DOHH2 (cell line): ENCODE measurements around the gene FAM118B.

ENCODE experiments used
- H3F3A ChIP-seq: fragments of 200-600 bp; sonication (generic), shearing (Covaris generic); 2 replicates; pipeline ENCODE4 v1.6.0; 2016; ENCODE audit warnings: antibody characterized with exemption, mild to moderate bottlenecking; ENCODE audit not compliant: control insufficient read depth, insufficient read depth
- H3K27ac ChIP-seq: fragments of 200-600 bp; sonication (generic); 2 replicates; pipeline ENCODE4 v1.5.1; 2014; ENCODE audit warnings: low read depth, mild to moderate bottlenecking, low read length, moderate library complexity
- H3K27me3 ChIP-seq: fragments of 200-600 bp; sonication (generic); 2 replicates; pipeline ENCODE4 v1.6.1; 2014; ENCODE audit warnings: mild to moderate bottlenecking, low read length, mixed read lengths; ENCODE audit not compliant: control insufficient read depth
- H3K36me3 ChIP-seq: fragments of 200-600 bp; sonication (generic); 2 replicates; pipeline ENCODE4 v1.6.1; 2014; ENCODE audit warnings: mild to moderate bottlenecking, low read length, moderate library complexity, mixed read lengths; ENCODE audit not compliant: control insufficient read depth
- H3K4me1 ChIP-seq: fragments of 200-600 bp; sonication (generic); 2 replicates; pipeline ENCODE4 v1.6.1; 2014; ENCODE audit warnings: mild to moderate bottlenecking, low read length, mixed read lengths; ENCODE audit not compliant: control insufficient read depth
- H3K4me2 ChIP-seq: fragments of 200-600 bp; sonication (generic); 2 replicates; pipeline ENCODE4 v1.6.0; 2014; ENCODE audit warnings: mild to moderate bottlenecking, low read length, moderate library complexity
- H3K4me3 ChIP-seq: fragments of 200-600 bp; sonication (generic); 2 replicates; pipeline ENCODE4 v1.5.1; 2014; ENCODE audit warnings: mild to moderate bottlenecking, low read length, mixed read lengths
- H3K79me2 ChIP-seq: fragments of 200-600 bp; sonication (generic); 2 replicates; pipeline ENCODE4 v1.6.1; 2014; ENCODE audit warnings: mild to moderate bottlenecking, low read length, mixed read lengths; ENCODE audit not compliant: control insufficient read depth
- H3K9me2 ChIP-seq: fragments of 200-600 bp; sonication (generic); replicated peaks from 2 replicates; pipeline ENCODE4 v1.6.1; 2014; ENCODE audit warnings: mild to moderate bottlenecking, low read length, mixed read lengths; ENCODE audit not compliant: control insufficient read depth
- H3K9me3 ChIP-seq: fragments of 200-600 bp; sonication (generic); 2 replicates; pipeline ENCODE4 v1.6.1; 2014; ENCODE audit warnings: antibody characterized with exemption, low read length, mixed read lengths; ENCODE audit not compliant: control insufficient read depth, insufficient read depth
- H4K20me1 ChIP-seq: fragments of 200-600 bp; sonication (generic); 2 replicates; pipeline ENCODE4 v1.6.0; 2014; ENCODE audit warnings: low read depth, mild to moderate bottlenecking, antibody characterized with exemption, low read length, moderate library complexity; ENCODE audit not compliant: control insufficient read depth, insufficient read depth
- EZH2phosphoT487 ChIP-seq: fragments of 200-600 bp; sonication (generic); IDR thresholded peaks from 2 replicates; pipeline ENCODE4 v1.6.1; 2017; ENCODE audit warnings: borderline replicate concordance, mild to moderate bottlenecking, antibody characterized with exemption, low read length, moderate library complexity, mixed read lengths
- TF ChIP-seq, protein P1 (sequence below): fragments of 200-600 bp; sonication (generic); IDR thresholded peaks from one replicate; pipeline ENCODE4 v1.5.1; 2014; ENCODE audit warnings: antibody characterized with exemption, mild to moderate bottlenecking, low read depth, low read length; ENCODE audit not compliant: poor library complexity, severe bottlenecking

FAM118B gene

DNA sequence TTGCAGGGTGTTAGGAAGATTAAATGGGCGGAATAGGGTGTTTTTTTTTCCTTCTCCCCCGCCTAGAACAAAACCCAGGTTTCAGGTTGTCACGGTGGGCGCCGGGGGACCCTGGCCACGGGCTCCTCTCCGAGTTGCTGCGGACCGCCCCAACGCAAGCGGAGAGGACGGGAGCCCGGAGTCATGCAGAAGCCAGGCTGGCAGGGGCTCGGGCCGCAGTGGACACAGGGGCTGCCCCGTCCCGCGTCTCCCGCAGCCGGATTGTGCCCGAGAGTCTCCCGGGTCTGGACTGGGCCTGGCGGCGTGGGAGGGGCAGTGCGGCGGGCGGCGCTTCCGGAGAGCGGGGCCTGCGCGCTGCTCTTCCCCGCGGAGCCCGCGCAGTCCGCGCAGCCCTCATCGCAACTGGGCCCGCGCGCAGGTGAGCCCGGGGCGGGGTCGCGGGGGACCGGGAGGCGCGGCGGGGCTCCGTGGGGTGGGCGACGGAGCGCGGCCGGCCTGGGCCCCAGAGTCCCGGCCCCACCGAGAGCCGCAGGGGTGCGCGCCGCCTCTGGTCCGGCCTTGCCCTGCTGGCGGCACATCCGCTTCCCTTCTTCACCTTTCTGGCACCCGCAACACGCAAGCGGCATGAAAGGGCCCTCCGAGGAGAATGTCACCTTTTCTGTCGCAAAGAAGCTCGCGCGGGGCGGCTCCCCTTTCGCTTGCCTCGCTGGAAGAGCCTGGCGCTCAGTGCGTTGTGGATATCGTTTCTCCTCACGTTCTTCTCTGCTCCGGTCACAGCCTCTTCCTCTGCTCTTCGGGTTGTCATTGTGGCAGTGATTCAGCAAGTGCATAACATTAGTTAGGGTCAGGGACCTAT lies 71.4 kb downstream of the FAM118B start, which contains the start of gene TIRAP:
Gene TIRAP, plus strand, starts transcription at position 358 of the 856 bp plus-strand sequence. CDS start 7,802 bp downstream, outside the sequence.
- H3K4me2 ChIP-seq: peak within 1 kb of the TSS; percentile 79
- H3K79me2 ChIP-seq: peaks cover 16% of the 10 kb centered on the region
- H3K27me3 ChIP-seq: no peaks in the 10 kb centered on the region
- TF ChIP-seq EZH2phosphoT487: no peak
- TF ChIP-seq, protein P1, sequence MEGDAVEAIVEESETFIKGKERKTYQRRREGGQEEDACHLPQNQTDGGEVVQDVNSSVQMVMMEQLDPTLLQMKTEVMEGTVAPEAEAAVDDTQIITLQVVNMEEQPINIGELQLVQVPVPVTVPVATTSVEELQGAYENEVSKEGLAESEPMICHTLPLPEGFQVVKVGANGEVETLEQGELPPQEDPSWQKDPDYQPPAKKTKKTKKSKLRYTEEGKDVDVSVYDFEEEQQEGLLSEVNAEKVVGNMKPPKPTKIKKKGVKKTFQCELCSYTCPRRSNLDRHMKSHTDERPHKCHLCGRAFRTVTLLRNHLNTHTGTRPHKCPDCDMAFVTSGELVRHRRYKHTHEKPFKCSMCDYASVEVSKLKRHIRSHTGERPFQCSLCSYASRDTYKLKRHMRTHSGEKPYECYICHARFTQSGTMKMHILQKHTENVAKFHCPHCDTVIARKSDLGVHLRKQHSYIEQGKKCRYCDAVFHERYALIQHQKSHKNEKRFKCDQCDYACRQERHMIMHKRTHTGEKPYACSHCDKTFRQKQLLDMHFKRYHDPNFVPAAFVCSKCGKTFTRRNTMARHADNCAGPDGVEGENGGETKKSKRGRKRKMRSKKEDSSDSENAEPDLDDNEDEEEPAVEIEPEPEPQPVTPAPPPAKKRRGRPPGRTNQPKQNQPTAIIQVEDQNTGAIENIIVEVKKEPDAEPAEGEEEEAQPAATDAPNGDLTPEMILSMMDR: no peak
- H3K4me3 ChIP-seq: peak within 1 kb of the TSS; percentile 80
- H3K4me1 ChIP-seq: peaks cover 49% of the 10 kb centered on the region
- peaks cover 5% of the 10 kb centered on the region; the same call in 1 of the 2 replicates for H3K36me3 ChIP-seq
- no peaks in the 10 kb centered on the region for H4K20me1 ChIP-seq
- H3K27ac ChIP-seq: peak within 1 kb of the TSS; percentile 42
- H3F3A ChIP-seq: peaks cover 15% of the 10 kb centered on the region; the same call in 1 of the 2 replicates
- H3K9me3 ChIP-seq: no peaks in the 10 kb centered on the region
- H3K9me2 ChIP-seq: no peaks in the 10 kb centered on the region

DNA sequence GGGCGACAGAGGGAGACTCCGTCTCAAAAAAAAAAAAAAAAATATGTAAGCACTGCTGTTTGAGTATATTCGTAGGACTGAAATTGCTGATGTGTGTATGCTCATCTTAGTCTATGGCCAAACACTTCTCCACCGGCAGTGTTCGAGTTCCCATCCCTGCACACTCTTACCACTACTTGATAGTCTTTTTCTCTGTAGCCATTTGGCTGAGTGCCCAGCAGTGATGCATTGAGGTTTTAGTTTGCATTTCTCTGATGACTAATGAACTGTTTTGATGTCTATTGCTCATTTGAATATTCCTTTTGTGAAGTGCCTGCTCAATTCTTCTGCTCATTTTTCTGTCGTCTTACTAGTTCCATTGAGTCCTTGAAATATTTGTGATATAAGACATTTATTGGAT lies 73.2 kb downstream of the FAM118B start:
- Histone ChIP-seq H3K27ac (no peak overlapping the region), H3K4me3 (peak overlapping the region; percentile 80), H3K9me3 (no peaks in the 10 kb centered on the region)

DNA sequence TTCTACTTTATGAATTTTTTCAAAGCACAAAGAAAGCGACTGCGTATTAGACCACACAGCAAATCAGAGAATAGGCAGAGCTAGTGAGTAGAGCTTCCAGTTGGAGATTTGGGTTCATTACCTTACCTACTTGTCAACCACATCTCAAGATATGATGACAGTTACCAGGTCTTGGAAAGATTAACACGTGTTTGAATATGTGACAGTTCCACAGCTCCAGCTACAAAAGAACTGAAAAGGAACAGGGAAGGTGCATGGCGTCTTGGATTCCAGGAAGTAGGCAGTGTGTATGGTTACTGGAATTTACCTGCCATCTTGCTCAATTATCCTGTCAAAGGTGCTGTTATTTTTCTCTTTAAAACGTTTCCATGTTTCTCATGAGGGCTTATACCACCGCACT lies 76.7 kb downstream of the FAM118B start:
- peaks cover 17% of the 10 kb centered on the region for H3K36me3 ChIP-seq
- no peaks in the 10 kb centered on the region for H3K9me2 ChIP-seq
- H3F3A ChIP-seq: no peaks in the 10 kb centered on the region
- H4K20me1 ChIP-seq: no peaks in the 10 kb centered on the region
- no peaks in the 10 kb centered on the region for H3K27me3 ChIP-seq
- peaks cover 16% of the 10 kb centered on the region for H3K79me2 ChIP-seq
- no peak overlapping the region for H3K4me2 ChIP-seq
- no peak for TF ChIP-seq EZH2phosphoT487
- TF ChIP-seq, protein P1: no peak
- no peak overlapping the region for H3K4me3 ChIP-seq
- H3K9me3 ChIP-seq: no peaks in the 10 kb centered on the region
- no peak overlapping the region for H3K27ac ChIP-seq
- H3K4me1 ChIP-seq: peaks cover 21% of the 10 kb centered on the region

More for the DNA sequence above, 73.2 kb downstream of the FAM118B start:
- Histone ChIP-seq H3K27me3 (no peaks in the 10 kb centered on the region), H3F3A (0 out of 2 replicates have a peak, but pooled peaks cover 5% of the 10 kb centered on the region), H3K36me3 (no peaks in the 10 kb centered on the region), H3K79me2 (peaks cover 16% of the 10 kb centered on the region), H3K9me2 (no peaks in the 10 kb centered on the region), H4K20me1 (no peaks in the 10 kb centered on the region), H3K4me2 (peak overlapping the region; percentile 79), H3K4me1 (peaks cover 49% of the 10 kb centered on the region)
- TF ChIP-seq EZH2phosphoT487: no peak
- TF ChIP-seq, protein P1: no peak
